Pancreas (tissue), 10 donors: ENCODE data around the gene GRIN2A. TPM values are rescaled to one million over a fixed set of nuclear protein-coding genes. Genes with fewer than 3 reads are reported as not detected.

Experiments
- ATAC-seq, 4 donors: fragments of 200-7000 bp; cut with Tn5 transposase; one replicate each; pipeline versions ENCODE4 v1.8.0 to v1.9.1; 2020; ENCODE audit warnings: mild to moderate bottlenecking in 4 of 4, moderate library complexity in 4 of 4
- DNase-seq, 6 donors: peaks; one replicate each; pipeline ENCODE4 v3.0.0-alpha.2; 2020
- FAIRE-seq: peaks from 2 replicates; lab custom pipeline; 2012; peaks lifted over from hg19 to GRCh38; lab: Jason Lieb, UNC
- H3K27ac ChIP-seq, 4 donors: fragments of 200-600 bp; sonication (generic); 1 replicate in 3 of 4; 2 replicates in 1 of 4; pipeline versions ENCODE4 v1.5.0 to v1.8.0; 2020
- H3K27me3 ChIP-seq, 4 donors: fragments of 200-600 bp; one replicate each; pipeline ENCODE4 v1.8.0; 2021
- H3K36me3 ChIP-seq, 3 donors: fragments of 200-600 bp; sonication (generic) in 1 of 3; one replicate each; pipeline versions ENCODE4 v1.5.0 to v1.8.0; 2020 to 2021
- H3K4me1 ChIP-seq, 3 donors: fragments of 200-600 bp; one replicate each; pipeline ENCODE4 v1.8.0; 2021
- H3K4me3 ChIP-seq, 4 donors: fragments of 200-600 bp; sonication (generic) in 2 of 4; one replicate each; pipeline versions ENCODE4 v1.5.0 to v1.8.0; 2020 to 2021
- H3K9me3 ChIP-seq, 4 donors: fragments of 200-600 bp; one replicate each; pipeline ENCODE4 v1.8.0; 2021
- CTCF ChIP-seq, 4 donors: fragments of 200-600 bp; sonication (generic) in 3 of 4; IDR thresholded peaks; one replicate each; pipeline versions ENCODE4 v1.5.0 to v1.8.0; 2021; ENCODE audit warnings: antibody characterized with exemption in 4 of 4
- WGBS, 2 donors: extraction: QIAGEN DNeasy Blood & Tissue Kit; methylation state at CpG; one replicate each; pipeline ENCODE4 v1.1.7; 2013; 5-methylcytosine and 5-hydroxymethylcytosine counted together
- intact Hi-C, 3 donors: fragments of 100-400 bp; cut with DNase I; formaldehyde crosslinking; loops; one replicate each; pipeline versions ENCODE4 v1.11.1 to v1.14.2; 2022
- polyA plus RNA-seq, 2 donors: library from polyadenylated mRNA; stranded (reverse); fragments of 200-250 nt; gene quantifications; one replicate each; pipeline ENCODE4 v1.2.3, GENCODE V29; 2013
- total RNA-seq, 6 donors: library from RNA; stranded (reverse); fragmentation: NEBNext Ultra II Directional in 4 of 6; extraction: Animal tissue kit (Norgen Biotek cat#: 25700) in 4 of 6; gene quantifications; one replicate each; pipeline versions ENCODE4 v1.2.1 to v1.2.4, GENCODE V29; 2021 to 2023
- donor health status: healthy with polysubstance abuse.
- donor health status: DM: no; HTN: no; CAD: no; lungs with moderate emphysema.
- donor health status: DM: no; HTN: no; CAD: no.
- donor health status: control.
- donor health status: control.
- donor health status: Bipolar disorder and iron deficiency.
- donor health status: DM: yes; HTN: yes; CAD: no.
- donor health status: DM: no; HTN: no; CAD: no.
- donor health status: DM: no; HTN: no; CAD: no.
- donor health status: DM: yes; HTN: yes; CAD: no.

The GRIN2A gene
- total and polyA plus RNA-seq, 8 donors = 0.09 to 2.2 (median 0.32) TPM

GRCh38 chr16:9741776-9742175 is 440.5 kb downstream of the GRIN2A start:
- no peak for DNase-seq
- Histone ChIP-seq H3K9me3 (no peaks in the 10 kb centered on the region), H3K4me3 (no peak overlapping the region), H3K4me1 (no peaks in the 10 kb centered on the region), H3K27ac (no peak overlapping the region), H3K27me3 (peaks cover 0 to 2% (median 0%) of the 10 kb centered on the region in 4 donors), H3K36me3 (no peaks in the 10 kb centered on the region)
- intact Hi-C loops = no loop called here
- TF ChIP-seq CTCF (IDR thresholded peaks at IDR 0.05) = no peak
- no peak for ATAC-seq
- FAIRE-seq = no peak

- DNase-seq (no peak), ATAC-seq (no peak), FAIRE-seq (no peak)
- no peak for TF ChIP-seq CTCF (IDR thresholded peaks at IDR 0.05)
- no peaks in the 10 kb centered on the region for H3K4me1 ChIP-seq
- H3K4me3 ChIP-seq = no peak overlapping the region
- intact Hi-C loops = no loop called here
- H3K36me3 ChIP-seq = no peaks in the 10 kb centered on the region
- WGBS, 2 donors = 83 to 84% methylated on average over 6 of the region's 6 CpGs
- H3K27me3 ChIP-seq = no peaks in the 10 kb centered on the region
- no peaks in the 10 kb centered on the region for H3K9me3 ChIP-seq
- no peak overlapping the region for H3K27ac ChIP-seq
Measured at GRCh38 chr16:9739301-9739700, 442.9 kb downstream of the GRIN2A start.

DNA sequence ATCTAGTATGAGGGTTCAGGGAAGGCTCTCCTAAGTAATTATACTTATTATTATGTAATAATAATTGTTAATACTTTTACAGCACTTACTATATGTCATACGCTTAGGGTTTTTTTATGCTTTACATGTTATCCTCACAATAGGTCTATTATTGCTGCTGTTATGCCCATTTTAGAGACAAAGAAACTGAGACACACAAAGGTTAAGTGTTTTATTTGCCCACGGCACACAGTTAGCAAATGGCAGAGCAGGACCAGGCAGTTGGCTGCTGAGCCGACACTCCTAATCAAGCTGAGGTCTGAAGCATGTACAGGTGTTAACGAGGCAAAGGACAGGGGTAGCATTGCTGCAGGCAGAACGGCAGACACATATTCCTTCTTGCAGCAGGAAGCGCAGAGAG is 443.5 kb downstream of the GRIN2A start:
- Histone ChIP-seq H3K4me1 (no peaks in the 10 kb centered on the region), H3K4me3 (no peak overlapping the region), H3K36me3 (no peaks in the 10 kb centered on the region), H3K27me3 (no peaks in the 10 kb centered on the region), H3K27ac (no peak overlapping the region), H3K9me3 (no peaks in the 10 kb centered on the region)
- intact Hi-C loops = no loop called here
- FAIRE-seq = no peak
- TF ChIP-seq CTCF (IDR thresholded peaks at IDR 0.05) = no peak
- ATAC-seq = no peak
- WGBS, 2 donors = 80 to 82% methylated on average over 6 of the region's 6 CpGs
- DNase-seq = no peak

- intact Hi-C loops = no loop called here
- Histone ChIP-seq H3K4me1 (no peaks in the 10 kb centered on the region), H3K4me3 (no peak overlapping the region), H3K27ac (no peak overlapping the region), H3K27me3 (no peaks in the 10 kb centered on the region), H3K36me3 (no peaks in the 10 kb centered on the region), H3K9me3 (no peaks in the 10 kb centered on the region)
- FAIRE-seq (no peak), ATAC-seq (no peak), DNase-seq (no peak)
- WGBS, 2 donors = 74 to 76% methylated on average over 5 of the region's 5 CpGs
- no peak for TF ChIP-seq CTCF (IDR thresholded peaks at IDR 0.05)
Measured at GRCh38 chr16:9736547-9736946, 445.7 kb downstream of the GRIN2A start.

GRCh38 chr16:9723136-9723535 is 459.1 kb downstream of the GRIN2A start:
- Histone ChIP-seq H3K27me3 (no peaks in the 10 kb centered on the region), H3K4me1 (no peaks in the 10 kb centered on the region), H3K27ac (no peak overlapping the region), H3K4me3 (no peak overlapping the region), H3K9me3 (no peaks in the 10 kb centered on the region), H3K36me3 (no peaks in the 10 kb centered on the region)
- no peak for DNase-seq
- intact Hi-C loops = no loop called here
- TF ChIP-seq CTCF (IDR thresholded peaks at IDR 0.05) = no peak
- ATAC-seq = no peak
- no peak for FAIRE-seq
